Measurements from ENCODE around the gene CELSR3.

CELSR3 gene

DNA sequence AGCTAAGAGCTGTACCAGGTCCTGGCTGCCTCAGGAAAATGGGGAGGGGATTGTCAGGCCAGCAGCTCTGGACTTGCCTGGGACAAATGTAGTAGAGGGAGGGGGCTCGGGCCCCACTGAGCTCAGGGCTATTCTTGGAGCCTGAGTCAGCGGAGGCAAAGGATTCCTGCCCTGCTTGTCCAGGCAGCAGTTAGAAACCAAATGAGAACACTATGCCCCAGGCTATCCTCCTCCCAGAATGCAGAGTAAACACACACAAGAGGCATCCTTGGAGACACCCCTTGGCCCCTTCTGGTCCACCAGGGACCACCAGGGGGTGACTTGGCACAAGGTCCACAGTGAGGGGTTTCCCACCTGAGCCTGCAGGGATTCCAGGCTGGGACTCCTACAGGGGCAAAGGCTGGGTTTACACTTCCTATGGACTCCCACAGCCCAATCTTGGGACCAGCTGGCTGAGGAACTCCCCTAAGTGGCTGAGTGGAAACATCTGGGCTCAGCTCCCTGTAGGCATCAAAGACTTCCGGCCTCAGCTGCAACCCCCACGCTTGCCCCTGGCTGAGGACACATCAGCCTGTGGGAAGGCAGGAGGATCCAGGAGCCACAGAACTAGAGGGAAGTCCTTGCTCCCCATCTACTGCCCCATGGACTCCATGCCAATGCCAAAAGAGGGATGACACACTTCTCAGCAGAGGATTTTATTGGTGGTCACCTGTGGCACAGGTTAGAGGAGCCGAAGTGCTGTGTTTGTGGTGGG, 64.2 kb downstream of the CELSR3 start:
- no peak for DNase-seq

DNA sequence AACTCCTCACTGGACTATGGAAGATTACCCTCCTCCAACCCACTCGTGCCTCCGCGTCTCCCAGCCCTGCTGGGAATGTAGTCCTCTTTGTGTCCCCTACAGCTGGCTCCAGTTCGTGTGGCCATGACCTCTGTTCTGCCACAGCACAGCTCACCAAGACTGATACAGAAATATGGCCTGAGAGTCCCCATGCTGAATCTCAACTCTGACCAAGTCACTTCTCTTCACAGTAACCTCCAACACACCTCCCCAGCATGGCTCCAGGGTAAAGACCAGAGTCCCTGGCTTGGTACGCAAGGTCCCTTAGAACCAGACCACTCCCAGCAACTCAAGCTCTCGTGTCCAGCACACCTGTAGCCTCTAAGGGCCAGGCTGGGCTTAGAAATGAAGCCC, 65.3 kb downstream of the CELSR3 start:
- no peak for DNase-seq

DNA sequence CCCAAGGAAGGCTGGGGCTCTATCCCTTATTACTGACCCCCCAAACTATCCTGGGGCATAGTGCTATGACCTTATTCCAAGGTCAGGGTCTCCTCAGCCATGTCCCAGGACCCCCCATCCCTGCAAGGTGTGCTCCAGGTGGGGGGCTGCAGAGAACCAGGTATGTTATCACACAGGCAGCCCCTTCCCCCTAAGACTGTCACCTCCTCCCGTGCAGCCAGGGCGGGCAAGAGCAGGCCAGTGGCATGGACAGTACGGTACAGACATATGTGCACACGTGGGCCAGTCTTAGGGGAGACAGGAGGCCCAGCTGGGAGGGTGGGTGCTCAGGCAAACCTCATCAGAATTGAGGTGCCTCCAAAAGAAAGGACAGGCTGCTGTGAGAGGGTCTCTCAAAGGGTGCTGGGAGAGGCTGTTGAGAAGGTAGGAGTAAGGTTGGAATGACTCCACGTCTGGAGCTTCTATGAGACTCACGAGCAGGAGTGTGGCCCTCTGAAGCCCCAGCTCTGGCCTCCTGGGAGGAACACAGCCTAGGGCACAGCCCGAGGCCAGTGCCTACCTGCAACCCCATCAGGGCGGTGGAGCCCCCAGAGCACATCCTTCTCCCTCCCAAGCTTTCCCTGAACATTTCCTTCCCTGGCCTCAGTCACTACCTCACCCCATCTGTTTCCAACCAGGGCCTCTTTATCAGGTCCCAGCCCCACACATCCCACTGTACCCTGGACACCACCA, 65.8 kb downstream of the CELSR3 start:
- DNase-seq = no peak

DNA sequence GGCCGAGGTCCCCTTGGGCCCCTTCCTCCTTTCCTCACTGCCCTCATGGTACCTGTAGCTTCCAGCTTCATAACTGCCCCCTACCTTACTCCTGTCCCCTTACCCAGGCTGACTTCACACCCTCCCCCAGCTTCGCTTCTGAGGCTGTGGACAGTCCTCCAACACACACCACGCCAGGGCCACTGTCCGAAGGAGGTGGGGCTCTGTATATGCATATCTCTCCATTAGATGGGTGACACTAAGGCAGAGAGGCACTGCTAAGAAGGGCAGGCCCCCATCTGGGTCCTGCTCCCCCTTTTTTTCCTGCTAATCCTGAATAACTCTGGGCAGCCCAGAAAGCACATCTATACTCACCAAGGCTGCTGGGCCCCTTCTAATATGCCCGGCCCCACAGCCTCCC, 66.5 kb downstream of the CELSR3 start:
- no peak for DNase-seq

DNA sequence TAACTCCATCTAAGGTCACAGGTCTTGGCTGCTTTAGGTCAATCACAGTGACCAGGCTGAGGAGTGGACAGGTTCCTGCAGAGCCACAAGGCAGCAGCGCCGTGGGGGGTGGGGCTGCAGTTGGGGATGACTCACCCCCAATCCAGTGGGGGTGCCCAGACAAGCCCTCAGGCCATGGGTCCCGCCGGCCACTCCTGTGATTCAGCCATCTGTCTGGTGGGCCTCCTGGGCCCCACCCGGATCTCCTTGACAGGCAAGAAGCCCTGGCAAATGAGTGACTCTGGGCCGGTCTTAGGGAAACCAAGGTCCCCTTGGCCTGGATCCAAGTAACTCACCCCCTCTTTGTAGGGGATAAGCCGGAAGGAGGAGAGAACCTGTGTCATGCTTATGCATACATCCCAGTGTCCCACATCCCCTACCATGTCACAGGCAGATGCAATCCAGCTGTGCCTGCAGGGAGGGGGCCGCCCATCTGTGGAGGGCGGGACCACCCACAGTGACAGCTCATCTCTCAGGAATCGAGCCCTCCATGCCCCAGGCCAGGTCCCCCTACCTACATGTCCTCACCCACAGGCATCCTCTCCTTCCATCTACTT, 67.1 kb downstream of the CELSR3 start:
- no peak for DNase-seq

DNA sequence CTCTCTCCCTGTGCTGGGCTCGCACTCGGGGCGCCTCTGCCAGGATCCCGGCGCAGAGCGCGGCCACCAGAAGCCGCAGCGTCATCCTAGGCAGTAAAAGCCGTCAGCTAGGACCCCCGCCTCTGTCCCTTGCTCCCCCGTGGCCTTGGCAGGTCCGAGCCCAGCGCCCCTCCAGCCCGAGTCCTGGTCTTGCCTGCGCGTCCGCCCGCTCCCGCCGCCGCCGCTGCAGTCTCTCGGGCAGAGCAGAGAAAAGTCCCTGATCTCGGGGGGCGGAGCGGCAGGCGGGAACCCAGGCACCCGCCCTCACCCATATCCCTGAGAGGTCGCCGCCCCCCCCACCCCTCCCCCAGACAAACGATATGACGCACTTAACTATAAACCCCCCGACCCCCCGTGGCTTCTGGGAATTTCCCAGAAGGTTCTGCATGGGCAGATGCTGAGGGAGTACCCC, 67.6 kb downstream of the CELSR3 start, which contains the start of gene COL7A1:
Gene COL7A1 (minus strand): TSS at position 255 of the 451 bp plus-strand sequence. CDS start 170 bp downstream, at position 85.
- no peak for DNase-seq

DNA sequence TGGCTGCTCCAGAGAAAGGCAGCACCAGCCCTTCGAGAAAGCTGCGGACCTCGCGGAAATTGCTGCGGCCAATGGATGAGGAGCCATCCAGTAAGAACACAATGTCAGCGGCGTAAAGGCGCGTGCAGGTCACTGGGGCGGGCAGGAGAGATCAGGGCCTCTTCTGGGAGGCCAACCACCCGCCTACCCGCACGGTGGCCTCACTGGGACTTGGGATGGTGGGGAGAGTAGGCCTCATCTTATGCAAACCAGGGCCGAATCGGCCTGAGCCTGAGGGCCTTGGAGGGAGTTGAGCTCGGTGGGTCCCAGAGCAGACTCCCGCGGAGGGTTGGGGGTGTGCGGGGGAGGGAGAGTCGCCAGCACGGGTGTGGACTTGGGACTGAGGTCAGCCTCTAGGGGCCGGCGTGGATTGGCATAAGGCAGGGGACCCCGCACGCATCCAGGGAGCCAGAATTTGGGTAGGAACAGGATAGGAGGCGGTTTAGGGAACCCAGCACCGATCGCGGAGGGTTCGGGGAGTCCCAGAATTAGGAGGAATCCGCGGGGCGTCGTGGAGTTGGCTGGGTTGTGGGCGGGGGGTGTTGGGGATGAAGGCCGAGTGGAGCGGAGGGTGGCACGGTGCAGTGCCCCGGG, 68.2 kb downstream of the CELSR3 start:
- DNase-seq = no peak

DNA sequence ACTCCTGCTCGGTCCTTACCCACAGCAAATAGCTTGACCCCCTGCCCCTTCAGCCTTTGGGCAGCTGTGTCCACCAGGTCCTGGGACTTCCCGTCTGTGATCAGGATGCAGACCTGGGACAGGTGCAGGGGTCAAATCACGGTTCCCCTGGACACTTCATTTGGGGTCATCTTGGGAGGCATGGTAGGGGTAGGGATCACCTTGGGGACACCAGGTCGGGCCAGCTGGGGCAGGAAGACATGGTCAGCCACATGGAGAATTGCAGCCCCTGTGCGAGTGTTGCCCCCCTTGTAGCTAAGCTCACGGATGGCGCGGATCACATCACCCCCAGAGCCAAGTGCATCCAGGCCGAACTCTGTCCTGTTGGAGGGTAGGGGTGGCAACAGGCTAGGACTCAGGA, 69.3 kb downstream of the CELSR3 start:
- DNase-seq = no peak

DNA sequence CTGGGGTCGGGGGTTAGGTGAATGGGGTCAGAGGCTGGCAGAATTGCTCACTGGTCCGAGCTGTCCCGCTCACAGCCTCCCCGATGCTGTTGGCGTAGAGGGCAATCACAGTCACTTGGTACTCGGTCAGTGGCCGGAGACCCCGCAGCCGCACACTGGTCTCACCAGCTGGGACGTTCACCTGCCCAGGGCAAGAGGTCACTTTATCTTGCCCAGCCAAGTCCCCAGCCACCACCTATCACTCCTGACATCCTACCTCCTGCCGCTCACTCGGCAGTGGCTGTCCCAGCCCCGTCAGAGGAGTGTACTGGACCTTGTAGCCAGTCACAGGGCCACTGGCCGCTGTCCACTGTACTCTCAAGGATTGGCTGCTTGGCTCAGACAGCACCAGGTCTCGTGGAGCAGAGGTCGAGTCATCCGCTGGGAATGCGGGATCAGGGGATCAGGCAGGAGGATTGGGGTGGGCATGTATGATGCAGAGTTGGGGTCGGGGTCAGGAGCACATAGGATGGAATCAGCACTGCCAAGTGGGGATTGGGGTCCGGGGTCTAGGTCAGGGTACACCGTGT, 70.1 kb downstream of the CELSR3 start:
- no peak for DNase-seq

DNA sequence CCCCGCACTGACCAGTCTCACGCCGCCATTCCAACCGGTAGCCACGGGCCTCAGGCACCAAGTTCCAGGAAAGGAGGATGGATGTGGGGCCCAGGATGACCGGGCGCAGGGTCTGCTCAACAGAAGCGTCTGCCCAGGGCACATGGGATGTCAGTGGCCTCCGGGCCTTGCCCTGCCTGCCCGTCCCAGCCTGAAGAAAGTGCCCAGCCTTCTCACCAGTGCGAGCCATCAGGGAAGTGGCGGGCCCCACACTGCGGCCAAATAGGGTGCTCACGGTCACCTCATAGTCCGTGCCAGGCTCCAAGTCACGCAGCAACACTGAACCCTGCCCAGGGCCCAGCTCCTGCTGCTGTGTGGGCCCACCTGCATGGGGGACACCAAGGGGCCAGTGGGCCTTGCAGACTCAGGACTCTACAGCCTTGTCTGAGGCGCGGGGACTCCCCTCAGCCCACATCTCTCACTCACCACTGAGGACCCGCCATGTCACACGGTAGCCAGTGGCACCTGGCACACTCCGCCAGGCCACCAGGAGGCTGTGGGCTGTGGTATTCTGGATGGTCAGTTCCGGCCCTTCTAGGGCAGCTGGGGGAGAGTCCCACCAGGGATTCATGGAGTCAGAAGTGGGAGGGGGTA, 70.7 kb downstream of the CELSR3 start:
- DNase-seq = no peak

DNA sequence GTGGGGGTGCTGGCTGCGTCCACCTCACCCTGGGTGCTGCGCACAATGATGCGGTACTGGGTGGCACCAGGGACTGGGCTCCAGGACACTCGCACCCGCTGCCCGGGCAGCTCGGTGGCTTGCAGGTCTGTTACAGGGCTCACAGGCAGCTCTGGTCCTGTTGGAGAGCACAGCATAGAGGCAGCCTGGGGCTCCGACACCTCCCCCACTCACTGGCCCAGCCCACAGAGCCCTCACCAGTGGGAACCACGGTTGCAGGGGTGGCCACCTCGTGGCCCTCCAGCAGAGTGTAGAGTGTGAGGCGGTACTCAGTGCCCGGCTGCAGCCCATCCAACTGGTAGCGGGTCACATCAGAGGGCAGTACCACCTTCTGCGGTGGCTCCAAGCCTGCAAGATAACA, 71.2 kb downstream of the CELSR3 start:
- DNase-seq = no peak

DNA sequence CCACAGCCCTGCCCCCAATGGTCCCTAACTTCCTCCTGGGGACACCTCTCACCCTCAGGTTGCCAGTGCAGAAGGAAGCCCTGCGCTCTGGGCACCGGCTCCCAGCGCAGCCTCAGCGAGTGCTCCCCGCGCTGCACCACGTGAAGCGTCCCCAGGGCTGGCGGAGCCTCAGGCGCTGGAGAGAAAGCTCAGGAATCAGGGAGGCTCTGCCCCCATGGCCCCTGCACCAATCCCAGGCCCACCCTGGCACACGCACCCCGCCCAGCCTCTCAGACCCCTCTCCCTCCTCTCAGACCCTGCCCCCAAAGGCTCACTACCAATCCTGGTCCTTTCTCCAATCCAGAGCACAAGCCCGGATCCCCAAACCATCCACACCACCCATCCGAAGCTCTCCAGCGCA, 74.5 kb downstream of the CELSR3 start:
- DNase-seq = no peak

DNA sequence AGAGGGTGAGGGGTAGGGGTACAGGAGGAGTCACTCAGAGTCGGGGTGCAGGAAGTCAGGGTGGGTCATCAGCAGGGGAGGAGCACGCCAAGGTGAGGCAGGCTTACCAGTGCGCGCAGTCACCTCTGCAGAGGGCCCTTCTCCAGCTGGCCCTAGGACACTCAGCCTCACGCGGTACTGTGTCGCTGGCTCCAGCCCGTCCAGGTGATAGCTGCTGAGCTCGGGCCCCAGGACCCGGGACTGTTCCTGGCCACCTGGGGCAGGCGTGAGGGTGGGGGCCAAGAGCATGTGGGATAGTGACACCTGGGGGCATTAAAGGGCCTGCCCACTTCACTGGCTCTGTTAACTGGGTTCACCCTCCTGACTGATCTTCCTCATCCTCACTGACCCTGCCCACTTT, 75.0 kb downstream of the CELSR3 start:
- no peak for DNase-seq

Measured in NCI-H1694 (cell line).